CD4-positive, alpha-beta memory T cell (primary cell): ENCODE results near the gene ADIPOR2. TPM values are rescaled to one million over a fixed set of nuclear protein-coding genes. Genes with fewer than 3 reads are reported as not detected.

Experiments
- CTCF ChIA-PET: fragments of 350-600 bp; sonication (Branson Sonifier 250); formaldehyde crosslinking; loops from one replicate; lab custom pipeline; 2021; ENCODE audit warnings: inconsistent platforms; ENCODE audit not compliant: partially characterized antibody; lab: Charles Lee
- POLR2A ChIA-PET: fragments of 350-600 bp; sonication (Branson Sonifier 250); formaldehyde crosslinking; loops from one replicate; lab custom pipeline; 2021; ENCODE audit not compliant: partially characterized antibody; lab: Charles Lee
- DNase-seq, 5 donors: peaks; one replicate each; pipeline versions ENCODE4 v3.0.0 to v3.0.0-alpha.2; 2020 to 2022; ENCODE audit warnings: mixed read lengths in 1 of 5
- H3K27ac ChIP-seq: one replicate; pipeline ENCODE4 v1.7.0; 2013; ENCODE audit warnings: low read depth, low read length
- H3K27me3 ChIP-seq: 2 replicates; pipeline ENCODE4 v1.7.0; 2013; ENCODE audit warnings: mild to moderate bottlenecking, low read length, moderate library complexity; ENCODE audit not compliant: insufficient read depth
- H3K36me3 ChIP-seq: 2 replicates; pipeline ENCODE4 v1.7.0; 2013; ENCODE audit warnings: mild to moderate bottlenecking, low read length, moderate library complexity; ENCODE audit not compliant: insufficient read depth
- H3K4me1 ChIP-seq: 2 replicates; pipeline ENCODE4 v1.7.0; 2013; ENCODE audit warnings: mild to moderate bottlenecking, low read length, moderate library complexity; ENCODE audit not compliant: insufficient read depth
- H3K4me3 ChIP-seq, 2 donors: one replicate each; pipeline ENCODE4 v1.7.0; 2013; ENCODE audit warnings: low read length in 2 of 2, mild to moderate bottlenecking in 1 of 2
- H3K9me3 ChIP-seq, 2 donors: one replicate each; pipeline ENCODE4 v1.7.0; 2013; ENCODE audit warnings: low read length in 2 of 2, control low read depth in 1 of 2; ENCODE audit not compliant: control insufficient read depth in 1 of 2
- H3K27ac Mint-ChIP-seq, 7 donors: one replicate each; pipeline ENCODE4 v1.8.0; 2020 to 2021; ENCODE audit warnings: mixed read lengths in 7 of 7, mild to moderate bottlenecking in 6 of 7, inconsistent platforms in 3 of 7, moderate library complexity in 3 of 7
- H3K27me3 Mint-ChIP-seq, 2 donors: one replicate each; pipeline ENCODE4 v1.8.0; 2020 to 2021; ENCODE audit warnings: mixed read lengths in 2 of 2
- H3K36me3 Mint-ChIP-seq, 2 donors: one replicate each; pipeline ENCODE4 v1.8.0; 2020 to 2021; ENCODE audit warnings: mixed read lengths in 2 of 2, inconsistent platforms in 1 of 2, mild to moderate bottlenecking in 1 of 2
- H3K4me1 Mint-ChIP-seq, 4 donors: one replicate each; pipeline ENCODE4 v1.8.0; 2020 to 2021; ENCODE audit warnings: mixed read lengths in 4 of 4, mild to moderate bottlenecking in 1 of 4
- H3K4me3 Mint-ChIP-seq, 8 donors: one replicate each; pipeline ENCODE4 v1.8.0; 2020 to 2021; ENCODE audit warnings: mixed read lengths in 8 of 8, mild to moderate bottlenecking in 7 of 8, moderate library complexity in 6 of 8, inconsistent platforms in 3 of 8
- H3K9me3 Mint-ChIP-seq, 8 donors: one replicate each; pipeline ENCODE4 v1.8.0; 2020 to 2021; ENCODE audit warnings: mixed read lengths in 8 of 8, mild to moderate bottlenecking in 5 of 8, inconsistent platforms in 3 of 8, moderate library complexity in 1 of 8
- intact Hi-C: fragments of 100-400 bp; cut with micrococcal nuclease; formaldehyde crosslinking; loops from one replicate; pipeline ENCODE4 v1.15.1; 2023
- polyA plus RNA-seq, 2 donors: library from polyadenylated mRNA; unstranded; fragments of 300-500 nt; fragmentation: Illumina TruSeq; gene quantifications; one replicate each; pipeline ENCODE4 v1.2.3, GENCODE V29; 2021
- total RNA-seq, 2 experiments: library from RNA; stranded (reverse); gene quantifications; one replicate each; pipeline ENCODE4 v1.2.3, GENCODE V29; 2021

ADIPOR2 gene
- total and polyA plus RNA-seq, 4 experiments from 2014 or later = 1.8 to 36.2 (median 19.6) TPM

GRCh38 chr12:1769809-1770494 is 79.1 kb downstream of the ADIPOR2 start:
- intact Hi-C loops = no loop called here
- H3K4me1 Mint-ChIP-seq = peaks cover 4 to 21% (median 6%) of the 10 kb centered on the region in 4 donors
- H3K9me3 Mint-ChIP-seq = no peaks in the 10 kb centered on the region
- H3K9me3 ChIP-seq = no peaks in the 10 kb centered on the region
- H3K4me3 Mint-ChIP-seq = no peak overlapping the region
- H3K4me3 ChIP-seq = no peak overlapping the region
- H3K27me3 Mint-ChIP-seq = no peaks in the 10 kb centered on the region
- DNase-seq = no peak
- H3K36me3 ChIP-seq = no peaks in the 10 kb centered on the region
- peaks cover 17 to 22% of the 10 kb centered on the region in 2 donors for H3K36me3 Mint-ChIP-seq
- H3K27ac ChIP-seq = no peak overlapping the region
- H3K27me3 ChIP-seq = no peaks in the 10 kb centered on the region
- no peak overlapping the region for H3K27ac Mint-ChIP-seq
- H3K4me1 ChIP-seq = no peaks in the 10 kb centered on the region
- ChIA-PET POLR2A (interaction anchor here (0.9 kb wide), 1 partner anchor 108 kb away, joined by 3 read pairs; no protein-coding TSS in a partner anchor), CTCF (interaction anchor here (0.7 to 0.8 kb wide), 2 partner anchors 170 to 179 kb away, joined by 3 read pairs; no protein-coding TSS in a partner anchor)

- H3K4me1 Mint-ChIP-seq = peaks cover 5 to 14% (median 7%) of the 10 kb centered on the region in 4 donors
- CTCF ChIA-PET = no interaction called here
- peaks cover 24 to 54% of the 10 kb centered on the region in 2 donors for H3K36me3 Mint-ChIP-seq
Measured at GRCh38 chr12:1773937-1774655, 83.2 kb downstream of the ADIPOR2 start.

GRCh38 chr12:1776170-1776921 is 85.5 kb downstream of the ADIPOR2 start:
- H3K4me1 ChIP-seq = no peaks in the 10 kb centered on the region
- DNase-seq = no peak
- H3K9me3 ChIP-seq = no peaks in the 10 kb centered on the region
- Mint-ChIP-seq H3K36me3 (peaks cover 33 to 67% of the 10 kb centered on the region in 2 donors), H3K9me3 (no peaks in the 10 kb centered on the region), H3K4me1 (peaks cover 5 to 13% (median 7%) of the 10 kb centered on the region in 4 donors), H3K4me3 (no peak overlapping the region), H3K27ac (peak overlapping the region in 5 of 7 donors; percentile 4 to 59 (median 32)), H3K27me3 (no peaks in the 10 kb centered on the region)
- H3K4me3 ChIP-seq = no peak overlapping the region
- ChIA-PET CTCF (interaction anchor here (1.0 to 1.2 kb wide), 3 partner anchors 14 to 659 kb away, joined by 3 to 5 read pairs (median 3); no protein-coding TSS in a partner anchor), POLR2A (no interaction called here)
- no peak overlapping the region for H3K27ac ChIP-seq
- no peaks in the 10 kb centered on the region for H3K27me3 ChIP-seq
- intact Hi-C loops = no loop called here
- peaks cover 7% of the 10 kb centered on the region for H3K36me3 ChIP-seq

More at GRCh38 chr12:1773937-1774655, 83.2 kb downstream of the ADIPOR2 start:
- H3K27me3 Mint-ChIP-seq = no peaks in the 10 kb centered on the region
- DNase-seq = no peak
- POLR2A ChIA-PET = interaction anchor here (0.7 kb wide), 1 partner anchor 31 kb away, joined by 5 read pairs; no protein-coding TSS in a partner anchor
- Histone ChIP-seq H3K4me3 (no peak overlapping the region), H3K4me1 (no peaks in the 10 kb centered on the region), H3K36me3 (no peaks in the 10 kb centered on the region), H3K9me3 (no peaks in the 10 kb centered on the region), H3K27ac (no peak overlapping the region), H3K27me3 (no peaks in the 10 kb centered on the region)
- intact Hi-C loops = no loop called here
- no peak overlapping the region for H3K27ac Mint-ChIP-seq
- H3K9me3 Mint-ChIP-seq = no peaks in the 10 kb centered on the region
- no peak overlapping the region for H3K4me3 Mint-ChIP-seq

GRCh38 chr12:1777798-1778197 is 86.9 kb downstream of the ADIPOR2 start:
- peaks cover 5 to 9% (median 7%) of the 10 kb centered on the region in 4 donors for H3K4me1 Mint-ChIP-seq
- H3K4me3 ChIP-seq = no peak overlapping the region
- no peaks in the 10 kb centered on the region for H3K4me1 ChIP-seq
- ChIA-PET POLR2A (no interaction called here), CTCF (no interaction called here)
- intact Hi-C loops = no loop called here
- H3K36me3 ChIP-seq = peaks cover 7% of the 10 kb centered on the region
- H3K27ac Mint-ChIP-seq = peak overlapping the region in 1 of 7 donors; percentile 61
- H3K9me3 Mint-ChIP-seq = no peaks in the 10 kb centered on the region
- DNase-seq = no peak
- no peak overlapping the region for H3K4me3 Mint-ChIP-seq
- H3K9me3 ChIP-seq = no peaks in the 10 kb centered on the region
- peaks cover 31 to 65% of the 10 kb centered on the region in 2 donors for H3K36me3 Mint-ChIP-seq
- no peaks in the 10 kb centered on the region for H3K27me3 Mint-ChIP-seq
- no peak overlapping the region for H3K27ac ChIP-seq
- no peaks in the 10 kb centered on the region for H3K27me3 ChIP-seq

GRCh38 chr12:1778911-1779310 is 88.0 kb downstream of the ADIPOR2 start:
- intact Hi-C loops = no loop called here
- Mint-ChIP-seq H3K4me1 (peaks cover 5 to 7% (median 7%) of the 10 kb centered on the region in 4 donors), H3K36me3 (peaks cover 26 to 60% of the 10 kb centered on the region in 2 donors), H3K4me3 (no peak overlapping the region), H3K9me3 (no peaks in the 10 kb centered on the region), H3K27ac (peak overlapping the region in 1 of 7 donors; percentile 7), H3K27me3 (no peaks in the 10 kb centered on the region)
- Histone ChIP-seq H3K9me3 (no peaks in the 10 kb centered on the region), H3K36me3 (peaks cover 11% of the 10 kb centered on the region), H3K4me3 (no peak overlapping the region), H3K27ac (no peak overlapping the region), H3K27me3 (no peaks in the 10 kb centered on the region), H3K4me1 (no peaks in the 10 kb centered on the region)
- CTCF ChIA-PET = no interaction called here
- POLR2A ChIA-PET = interaction anchor here (0.6 kb wide), 1 partner anchor 91 kb away, joined by 3 read pairs; no protein-coding TSS in a partner anchor
- no peak for DNase-seq

GRCh38 chr12:1779783-1780182 is 88.9 kb downstream of the ADIPOR2 start:
- no peaks in the 10 kb centered on the region for H3K27me3 Mint-ChIP-seq
- Histone ChIP-seq H3K36me3 (peaks cover 16% of the 10 kb centered on the region), H3K9me3 (no peaks in the 10 kb centered on the region), H3K4me1 (no peaks in the 10 kb centered on the region), H3K4me3 (no peak overlapping the region), H3K27me3 (no peaks in the 10 kb centered on the region), H3K27ac (no peak overlapping the region)
- no peaks in the 10 kb centered on the region for H3K9me3 Mint-ChIP-seq
- intact Hi-C loops = no loop called here
- H3K36me3 Mint-ChIP-seq = peaks cover 22 to 63% of the 10 kb centered on the region in 2 donors
- ChIA-PET CTCF (interaction anchor here (0.9 to 1.1 kb wide), 2 partner anchors 11 to 160 kb away, joined by 3 read pairs; no protein-coding TSS in a partner anchor), POLR2A (no interaction called here)
- no peak overlapping the region for H3K4me3 Mint-ChIP-seq
- no peak overlapping the region for H3K27ac Mint-ChIP-seq
- DNase-seq = no peak
- peaks cover 4 to 7% (median 4%) of the 10 kb centered on the region in 4 donors for H3K4me1 Mint-ChIP-seq
